ENCODE data around the gene RRBP1.

- TF ChIP-seq, protein P1, sequence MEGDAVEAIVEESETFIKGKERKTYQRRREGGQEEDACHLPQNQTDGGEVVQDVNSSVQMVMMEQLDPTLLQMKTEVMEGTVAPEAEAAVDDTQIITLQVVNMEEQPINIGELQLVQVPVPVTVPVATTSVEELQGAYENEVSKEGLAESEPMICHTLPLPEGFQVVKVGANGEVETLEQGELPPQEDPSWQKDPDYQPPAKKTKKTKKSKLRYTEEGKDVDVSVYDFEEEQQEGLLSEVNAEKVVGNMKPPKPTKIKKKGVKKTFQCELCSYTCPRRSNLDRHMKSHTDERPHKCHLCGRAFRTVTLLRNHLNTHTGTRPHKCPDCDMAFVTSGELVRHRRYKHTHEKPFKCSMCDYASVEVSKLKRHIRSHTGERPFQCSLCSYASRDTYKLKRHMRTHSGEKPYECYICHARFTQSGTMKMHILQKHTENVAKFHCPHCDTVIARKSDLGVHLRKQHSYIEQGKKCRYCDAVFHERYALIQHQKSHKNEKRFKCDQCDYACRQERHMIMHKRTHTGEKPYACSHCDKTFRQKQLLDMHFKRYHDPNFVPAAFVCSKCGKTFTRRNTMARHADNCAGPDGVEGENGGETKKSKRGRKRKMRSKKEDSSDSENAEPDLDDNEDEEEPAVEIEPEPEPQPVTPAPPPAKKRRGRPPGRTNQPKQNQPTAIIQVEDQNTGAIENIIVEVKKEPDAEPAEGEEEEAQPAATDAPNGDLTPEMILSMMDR (IDR thresholded peaks at IDR 0.05; ENCODE audit: low read length), result no peak
- no peak for TF ChIP-seq EZH2phosphoT487 (IDR thresholded peaks at IDR 0.05; ENCODE audit: low read length)
- TF ChIP-seq EZH2 (optimal IDR thresholded peaks at IDR 0.05; ENCODE audit: low read depth, low read length), result no peak
Observed at GRCh38 chr20:17643531-17644188, 38.4 kb downstream of the RRBP1 start.
